ENCODE results near the gene TMEM238.
A peak's percentile ranks its signal among the peaks of the same experiment; 100 is the strongest.
"Not testable (repeated sequence)": the region's sequence is repeated elsewhere in the genome, so short reads cannot be mapped to it uniquely, and the experiment has no call there.

Gene TMEM238

GRCh38 chr19:55401390-55401789, 17.3 kb upstream of the TMEM238 start:
- not testable (repeated sequence) for DNase-seq (ENCODE audit: low spot score)

GRCh38 chr19:55400281-55401087, 16.4 kb upstream of the TMEM238 start:
- no peak for DNase-seq (ENCODE audit: low spot score)

- no peak for DNase-seq (ENCODE audit: low spot score)
Observed at GRCh38 chr19:55398200-55398925, 14.3 kb upstream of the TMEM238 start.

GRCh38 chr19:55392820-55393761, 9.0 kb upstream of the TMEM238 start:
- no peak for DNase-seq (ENCODE audit: low spot score)

GRCh38 chr19:55391702-55392615, 7.9 kb upstream of the TMEM238 start:
- DNase-seq (ENCODE audit: low spot score), result no peak

- DNase-seq (ENCODE audit: low spot score), result no peak
Observed at GRCh38 chr19:55391191-55391670, 7.1 kb upstream of the TMEM238 start.

- DNase-seq (ENCODE audit: low spot score), result no peak
Observed at GRCh38 chr19:55390461-55390880, 6.4 kb upstream of the TMEM238 start.

GRCh38 chr19:55389386-55390317, 5.6 kb upstream of the TMEM238 start:
- DNase-seq (ENCODE audit: low spot score), result no peak

GRCh38 chr19:55387736-55388497, 3.8 kb upstream of the TMEM238 start:
- DNase-seq (ENCODE audit: low spot score), result no peak

- DNase-seq (ENCODE audit: low spot score), result no peak
Observed at GRCh38 chr19:55386493-55386971, 2.4 kb upstream of the TMEM238 start.

- DNase-seq (ENCODE audit: low spot score), result peak; percentile 98
Observed at GRCh38 chr19:55385724-55386492, 1.8 kb upstream of the TMEM238 start, which contains the start of gene RPL28. RPL28 (plus strand) TSS chr19:55385932; CDS start chr19:55386358, 426 bp downstream.

- peak; percentile 95 for DNase-seq (ENCODE audit: low spot score)
Observed at GRCh38 chr19:55384920-55385723, 1.0 kb upstream of the TMEM238 start.

GRCh38 chr19:55383279-55384130, 587 bp downstream of the TMEM238 start:
- no peak for DNase-seq (ENCODE audit: low spot score)

- DNase-seq (ENCODE audit: low spot score), result no peak
Observed at GRCh38 chr19:55382522-55383054, 1.5 kb downstream of the TMEM238 start.

GRCh38 chr19:55382013-55382412, 2.1 kb downstream of the TMEM238 start:
- no peak for DNase-seq (ENCODE audit: low spot score)

GRCh38 chr19:55379174-55379573, 4.9 kb downstream of the TMEM238 start:
- no peak for DNase-seq (ENCODE audit: low spot score)
